ENCODE measurements around the gene PAX8. TPM values are rescaled to one million over a fixed set of nuclear protein-coding genes. Genes with fewer than 3 reads are reported as not detected.

The PAX8 gene
- total and polyA plus RNA-seq, 2 donors (not counting 1 experiment from before 2014, with no cell fraction given) = 0.45 to 0.64 TPM

GRCh38 chr2:113276761-113277425 lies 1.8 kb downstream of the PAX8 start:
- Histone ChIP-seq H3K9ac (ENCODE audit: low read length) (no peak overlapping the region), H3K27me3 (replicated peaks in 1 of 4; ENCODE audit: control extremely low read depth in 1 of 4, control insufficient read depth in 3 of 4, insufficient read depth in 4 of 4, low read length in 3 of 4) (peaks cover 0 to 59% (median 46%) of the 10 kb centered on the region in 4 experiments), H3K4me2 (replicated peaks; ENCODE audit: low read depth, low read length, poor library complexity, severe bottlenecking) (peak overlapping the region; percentile 36), H3K4me3 (ENCODE audit: control extremely low read depth in 1 of 5, extremely low read depth in 1 of 5, insufficient read depth in 1 of 5, low read depth in 2 of 5, low read length in 4 of 5) (no peak overlapping the region), H2AFZ (ENCODE audit: insufficient read depth, low read depth, low read length, poor library complexity, severe bottlenecking) (no peak overlapping the region), H3K27ac (ENCODE audit: low read length in 2 of 2) (no peak overlapping the region), H3K79me2 (ENCODE audit: control insufficient read depth, insufficient read depth, low read length) (no peaks in the 10 kb centered on the region), H4K20me1 (ENCODE audit: control insufficient read depth, insufficient read depth, low read length, poor library complexity, severe bottlenecking) (no peaks in the 10 kb centered on the region), H3K9me3 (ENCODE audit: control extremely low read depth in 1 of 3, control insufficient read depth in 2 of 3, insufficient read depth in 1 of 3, low read length in 2 of 3) (peaks cover 0 to 19% (median 0%) of the 10 kb centered on the region in 3 donors), H3K4me1 (ENCODE audit: control insufficient read depth in 2 of 2, insufficient read depth in 2 of 2, low read length in 2 of 2) (peaks cover 33 to 40% of the 10 kb centered on the region in 2 donors), H3K36me3 (replicated peaks in 1 of 2; ENCODE audit: control extremely low read depth in 1 of 2, control insufficient read depth in 1 of 2, extremely low read depth in 1 of 2, insufficient read depth in 2 of 2, low read length in 1 of 2) (no peaks in the 10 kb centered on the region)
- TF ChIP-seq CTCF (IDR thresholded peaks at IDR 0.05) (no peak), EZH2 (IDR thresholded peaks at IDR 0.05; ENCODE audit: borderline replicate concordance, insufficient read depth, low read depth, low read length, poor library complexity, severe bottlenecking) (no peak)
- ChIA-PET CTCF (interaction anchor here (1.2 to 1.3 kb wide), 2 partner anchors 113 to 139 kb away, joined by 3 read pairs; no protein-coding TSS in a partner anchor), POLR2A (no interaction called here)
- Mint-ChIP-seq H3K27me3 (peaks cover 67% of the 10 kb centered on the region), H3K4me3 (no peak overlapping the region), H3K27ac (no peak overlapping the region), H3K4me1 (peaks cover 28% of the 10 kb centered on the region), H3K9me3 (ENCODE audit: insufficient read depth) (no peaks in the 10 kb centered on the region)
- ATAC-seq (ENCODE audit: low read depth) (no peak), DNase-seq (peak; percentile 30)
- 10% methylated on average over 41 of the region's 41 CpGs for WGBS (ENCODE audit: insufficient coverage)
- intact Hi-C loops (cut with micrococcal nuclease) = no loop called here

GRCh38 chr2:113276216-113276760 lies 2.4 kb downstream of the PAX8 start:
- ATAC-seq (ENCODE audit: low read depth) (no peak), DNase-seq (no peak)
- no peaks in the 10 kb centered on the region for H3K36me3 ChIP-seq (replicated peaks in 1 of 2; ENCODE audit: control extremely low read depth in 1 of 2, control insufficient read depth in 1 of 2, extremely low read depth in 1 of 2, insufficient read depth in 2 of 2, low read length in 1 of 2)
- peaks cover 33 to 40% of the 10 kb centered on the region in 2 donors for H3K4me1 ChIP-seq (ENCODE audit: control insufficient read depth in 2 of 2, insufficient read depth in 2 of 2, low read length in 2 of 2)
- H3K27me3 ChIP-seq (replicated peaks in 1 of 4; ENCODE audit: control extremely low read depth in 1 of 4, control insufficient read depth in 3 of 4, insufficient read depth in 4 of 4, low read length in 3 of 4) = peaks cover 0 to 63% (median 48%) of the 10 kb centered on the region in 4 experiments
- H3K79me2 ChIP-seq (ENCODE audit: control insufficient read depth, insufficient read depth, low read length) = no peaks in the 10 kb centered on the region
- no peak overlapping the region for H3K9ac ChIP-seq (ENCODE audit: low read length)
- peak overlapping the region; percentile 15 for H2AFZ ChIP-seq (ENCODE audit: insufficient read depth, low read depth, low read length, poor library complexity, severe bottlenecking)
- Mint-ChIP-seq H3K9me3 (ENCODE audit: insufficient read depth) (no peaks in the 10 kb centered on the region), H3K27ac (no peak overlapping the region), H3K4me3 (no peak overlapping the region), H3K27me3 (peaks cover 72% of the 10 kb centered on the region), H3K4me1 (peaks cover 30% of the 10 kb centered on the region)
- TF ChIP-seq EZH2 (IDR thresholded peaks at IDR 0.05; ENCODE audit: borderline replicate concordance, insufficient read depth, low read depth, low read length, poor library complexity, severe bottlenecking) (no peak), CTCF (IDR thresholded peaks at IDR 0.05) (no peak)
- no peak overlapping the region for H3K27ac ChIP-seq (ENCODE audit: low read length in 2 of 2)
- H3K4me3 ChIP-seq (ENCODE audit: control extremely low read depth in 1 of 5, extremely low read depth in 1 of 5, insufficient read depth in 1 of 5, low read depth in 2 of 5, low read length in 4 of 5) = no peak overlapping the region
- POLR2A ChIA-PET = no interaction called here
- H3K9me3 ChIP-seq (ENCODE audit: control extremely low read depth in 1 of 3, control insufficient read depth in 2 of 3, insufficient read depth in 1 of 3, low read length in 2 of 3) = peaks cover 0 to 19% (median 0%) of the 10 kb centered on the region in 3 donors
- CTCF ChIA-PET = interaction anchor here (1.2 to 1.3 kb wide), 3 partner anchors 100 to 139 kb away, joined by 3 read pairs; no protein-coding TSS in a partner anchor
- peak overlapping the region; percentile 37 for H3K4me2 ChIP-seq (replicated peaks; ENCODE audit: low read depth, low read length, poor library complexity, severe bottlenecking)
- 15% methylated on average over 5 of the region's 18 CpGs for WGBS (ENCODE audit: insufficient coverage)
- intact Hi-C loops (cut with micrococcal nuclease) = no loop called here
- no peaks in the 10 kb centered on the region for H4K20me1 ChIP-seq (ENCODE audit: control insufficient read depth, insufficient read depth, low read length, poor library complexity, severe bottlenecking)
